Measurements from ENCODE around the gene FOXA3.

Gene FOXA3

GRCh38 chr19:45899253-45899652 is 35.1 kb downstream of the FOXA3 start (continued):
- TF ChIP-seq, protein P1, sequence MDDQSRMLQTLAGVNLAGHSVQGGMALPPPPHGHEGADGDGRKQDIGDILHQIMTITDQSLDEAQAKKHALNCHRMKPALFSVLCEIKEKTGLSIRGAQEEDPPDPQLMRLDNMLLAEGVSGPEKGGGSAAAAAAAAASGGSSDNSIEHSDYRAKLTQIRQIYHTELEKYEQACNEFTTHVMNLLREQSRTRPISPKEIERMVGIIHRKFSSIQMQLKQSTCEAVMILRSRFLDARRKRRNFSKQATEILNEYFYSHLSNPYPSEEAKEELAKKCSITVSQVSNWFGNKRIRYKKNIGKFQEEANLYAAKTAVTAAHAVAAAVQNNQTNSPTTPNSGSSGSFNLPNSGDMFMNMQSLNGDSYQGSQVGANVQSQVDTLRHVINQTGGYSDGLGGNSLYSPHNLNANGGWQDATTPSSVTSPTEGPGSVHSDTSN (CRISPR knock-in tag; IDR thresholded peaks at IDR 0.05): no peak
- TF ChIP-seq SP7 (tag by site-specific recombination; IDR thresholded peaks at IDR 0.05): no peak

DNA sequence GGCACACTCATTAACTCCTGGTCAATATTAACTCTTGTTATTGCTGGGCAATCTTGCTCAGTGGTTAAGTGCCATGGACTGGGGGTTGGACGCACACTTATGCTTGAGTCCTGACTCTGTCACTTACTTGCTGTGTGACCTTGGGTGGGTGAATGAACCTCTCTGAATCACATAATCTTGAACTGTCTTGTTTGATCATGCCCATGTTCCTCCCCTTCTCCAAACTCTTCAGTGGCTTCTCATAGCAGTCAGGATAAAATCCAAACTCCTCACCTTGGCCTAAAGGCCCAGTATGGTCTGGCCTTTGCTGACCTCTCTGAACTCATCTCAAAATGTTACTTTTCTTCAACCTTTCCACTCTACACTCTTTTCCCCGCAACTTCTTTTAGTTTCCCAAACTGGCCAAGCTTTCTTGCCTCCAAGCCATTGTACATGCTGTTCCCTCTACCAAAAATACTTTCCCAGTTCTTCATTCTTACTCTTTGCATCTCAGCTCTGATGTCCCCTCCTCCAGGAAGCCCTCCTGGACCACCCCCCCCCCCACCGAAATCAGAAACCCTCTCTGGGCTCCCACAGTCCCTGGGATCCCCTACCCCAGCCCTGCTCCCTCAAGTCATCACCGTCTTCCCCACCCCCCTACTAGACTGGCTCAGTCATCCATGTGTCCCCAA is 35.9 kb downstream of the FOXA3 start:
- H3K9me3 ChIP-seq (ENCODE audit: control insufficient read depth, insufficient read depth, low read depth, low read length): no peaks in the 10 kb centered on the region
- ChIA-PET POLR2A (no interaction called here), CTCF (interaction anchor here (0.6 to 3.4 kb wide), 3 partner anchors 13 to 441 kb away, joined by 3 to 25 read pairs (median 3); no protein-coding TSS in a partner anchor)
- no peak overlapping the region for H3K27ac ChIP-seq (ENCODE audit: extremely low read depth, low read depth, low read length)
- H3K36me3 ChIP-seq (ENCODE audit: control insufficient read depth in 2 of 2, insufficient read depth in 1 of 2, low read length in 2 of 2): peaks cover 32 to 49% of the 10 kb centered on the region in 2 experiments; a peak in 2 of 3 replicates
- TF ChIP-seq ZNF658 (tag by site-specific recombination; IDR thresholded peaks at IDR 0.05): no peak
- peak; percentile 96 for TF ChIP-seq ZNF768 (tag by site-specific recombination; IDR thresholded peaks at IDR 0.05)
- TF ChIP-seq ZNF16 (tag by site-specific recombination; IDR thresholded peaks at IDR 0.05; ENCODE audit: low read depth): no peak
- TF ChIP-seq, protein P2, sequence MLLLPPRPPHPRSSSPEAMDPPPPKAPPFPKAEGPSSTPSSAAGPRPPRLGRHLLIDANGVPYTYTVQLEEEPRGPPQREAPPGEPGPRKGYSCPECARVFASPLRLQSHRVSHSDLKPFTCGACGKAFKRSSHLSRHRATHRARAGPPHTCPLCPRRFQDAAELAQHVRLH (tag by site-specific recombination; IDR thresholded peaks at IDR 0.05): 0 out of 2 replicates have a peak, but pooled peaks have one; percentile 49
- H3K4me1 ChIP-seq (ENCODE audit: control insufficient read depth, insufficient read depth, low read length): peaks cover 9% of the 10 kb centered on the region; the same call in 1 of the 2 replicates
- no peak overlapping the region for H3K4me3 ChIP-seq (ENCODE audit: low read depth, low read length)

GRCh38 chr19:45900738-45901431 is 36.8 kb downstream of the FOXA3 start:
- peak overlapping the region; percentile 17; the same call in 1 of the 2 replicates for H3K27ac ChIP-seq (ENCODE audit: extremely low read depth, low read depth, low read length)

GRCh38 chr19:45901432-45901911 is 37.3 kb downstream of the FOXA3 start:
- Histone ChIP-seq H3K4me1 (ENCODE audit: control insufficient read depth, insufficient read depth, low read length) (peaks cover 9% of the 10 kb centered on the region; the same call in 1 of the 2 replicates), H3K36me3 (ENCODE audit: control insufficient read depth in 2 of 2, insufficient read depth in 1 of 2, low read length in 2 of 2) (peaks cover 27 to 38% of the 10 kb centered on the region in 2 experiments; a peak in 2 of 3 replicates), H3K9me3 (ENCODE audit: control insufficient read depth, insufficient read depth, low read depth, low read length) (no peaks in the 10 kb centered on the region), H3K4me3 (ENCODE audit: low read depth, low read length) (peak overlapping the region; percentile 75), H3K27ac (ENCODE audit: extremely low read depth, low read depth, low read length) (no peak overlapping the region; the same call in 1 of the 2 replicates)
- ChIA-PET CTCF (interaction anchor here (1.3 to 3.4 kb wide), 3 partner anchors 15 to 177 kb away, joined by 3 to 25 read pairs (median 4); no protein-coding TSS in a partner anchor), POLR2A (interaction anchor here (2.2 to 3.4 kb wide), 3 partner anchors 15 to 38 kb away, joined by 14 to 46 read pairs (median 25); partner anchors contain the start of genes FOXA3, IRF2BP1 and SYMPK)
- TF ChIP-seq, protein P3, sequence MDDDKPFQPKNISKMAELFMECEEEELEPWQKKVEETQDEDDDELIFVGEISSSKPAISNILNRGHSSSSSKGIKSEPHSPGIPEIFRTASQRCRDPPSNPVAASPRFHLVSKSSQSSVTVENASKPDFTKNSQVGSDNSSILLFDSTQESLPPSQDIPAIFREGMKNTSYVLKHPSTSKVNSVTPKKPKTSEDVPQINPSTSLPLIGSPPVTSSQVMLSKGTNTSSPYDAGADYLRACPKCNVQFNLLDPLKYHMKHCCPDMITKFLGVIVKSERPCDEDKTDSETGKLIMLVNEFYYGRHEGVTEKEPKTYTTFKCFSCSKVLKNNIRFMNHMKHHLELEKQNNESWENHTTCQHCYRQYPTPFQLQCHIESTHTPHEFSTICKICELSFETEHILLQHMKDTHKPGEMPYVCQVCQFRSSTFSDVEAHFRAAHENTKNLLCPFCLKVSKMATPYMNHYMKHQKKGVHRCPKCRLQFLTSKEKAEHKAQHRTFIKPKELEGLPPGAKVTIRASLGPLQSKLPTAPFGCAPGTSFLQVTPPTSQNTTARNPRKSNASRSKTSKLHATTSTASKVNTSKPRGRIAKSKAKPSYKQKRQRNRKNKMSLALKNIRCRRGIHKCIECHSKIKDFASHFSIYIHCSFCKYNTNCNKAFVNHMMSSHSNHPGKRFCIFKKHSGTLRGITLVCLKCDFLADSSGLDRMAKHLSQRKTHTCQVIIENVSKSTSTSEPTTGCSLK (tag by site-specific recombination; IDR thresholded peaks at IDR 0.05): no peak
- TF ChIP-seq SCRT1 (tag by site-specific recombination; IDR thresholded peaks at IDR 0.05; ENCODE audit: borderline replicate concordance) (no peak), BCL6B (tag by site-specific recombination; IDR thresholded peaks at IDR 0.05) (no peak), KLF9 (tag by site-specific recombination; IDR thresholded peaks at IDR 0.05; ENCODE audit: low read depth) (no peak), ZNF404 (tag by site-specific recombination; IDR thresholded peaks at IDR 0.05) (no peak), ZBTB8A (tag by site-specific recombination; IDR thresholded peaks at IDR 0.05) (no peak), ZNF18 (tag by site-specific recombination; IDR thresholded peaks at IDR 0.05) (no peak), ZNF175 (tag by site-specific recombination; IDR thresholded peaks at IDR 0.05) (no peak), MZF1 (tag by site-specific recombination; IDR thresholded peaks at IDR 0.05; ENCODE audit: borderline replicate concordance) (no peak)
- TF ChIP-seq, protein P4, sequence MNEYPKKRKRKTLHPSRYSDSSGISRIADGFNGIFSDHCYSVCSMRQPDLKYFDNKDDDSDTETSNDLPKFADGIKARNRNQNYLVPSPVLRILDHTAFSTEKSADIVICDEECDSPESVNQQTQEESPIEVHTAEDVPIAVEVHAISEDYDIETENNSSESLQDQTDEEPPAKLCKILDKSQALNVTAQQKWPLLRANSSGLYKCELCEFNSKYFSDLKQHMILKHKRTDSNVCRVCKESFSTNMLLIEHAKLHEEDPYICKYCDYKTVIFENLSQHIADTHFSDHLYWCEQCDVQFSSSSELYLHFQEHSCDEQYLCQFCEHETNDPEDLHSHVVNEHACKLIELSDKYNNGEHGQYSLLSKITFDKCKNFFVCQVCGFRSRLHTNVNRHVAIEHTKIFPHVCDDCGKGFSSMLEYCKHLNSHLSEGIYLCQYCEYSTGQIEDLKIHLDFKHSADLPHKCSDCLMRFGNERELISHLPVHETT (tag by site-specific recombination; IDR thresholded peaks at IDR 0.05): no peak

More at GRCh38 chr19:45900738-45901431, 36.8 kb downstream of the FOXA3 start:
- ChIA-PET POLR2A (interaction anchor here (3.0 to 3.4 kb wide), 2 partner anchors 15 to 37 kb away, joined by 25 to 46 read pairs; partner anchors contain the start of genes FOXA3, IRF2BP1 and SYMPK), CTCF (interaction anchor here (0.6 to 3.4 kb wide), 3 partner anchors 14 to 46 kb away, joined by 3 to 25 read pairs (median 3); no protein-coding TSS in a partner anchor)
- Histone ChIP-seq H3K9me3 (ENCODE audit: control insufficient read depth, insufficient read depth, low read depth, low read length) (no peaks in the 10 kb centered on the region), H3K4me3 (ENCODE audit: low read depth, low read length) (no peak overlapping the region), H3K4me1 (ENCODE audit: control insufficient read depth, insufficient read depth, low read length) (peaks cover 9% of the 10 kb centered on the region; the same call in 1 of the 2 replicates), H3K36me3 (ENCODE audit: control insufficient read depth in 2 of 2, insufficient read depth in 1 of 2, low read length in 2 of 2) (peaks cover 27 to 43% of the 10 kb centered on the region in 2 experiments; a peak in 2 of 3 replicates)
- TF ChIP-seq ZNF791 (tag by site-specific recombination; IDR thresholded peaks at IDR 0.05) (no peak), ZNF626 (tag by site-specific recombination; IDR thresholded peaks at IDR 0.05) (no peak), BCL11B (tag by site-specific recombination; IDR thresholded peaks at IDR 0.05; ENCODE audit: low read depth) (no peak), ZNF664 (tag by site-specific recombination; IDR thresholded peaks at IDR 0.05) (peak; percentile 97)

Measured in HEK293 (cell line).